Trophoblast cell (in vitro differentiated cells and primary cell): ENCODE data around the gene WEE2.

ENCODE experiments used
- DNase-seq, 2 donors: peaks; one replicate each; pipeline ENCODE4 v3.0.0-alpha.2; 2016
- H2AFZ ChIP-seq: 2 replicates; pipeline ENCODE4 v1.6.1; 2013; ENCODE audit warnings: low read length, moderate library complexity, mild to moderate bottlenecking; ENCODE audit not compliant: insufficient read depth, poor library complexity
- H2AK5ac ChIP-seq: 2 replicates; pipeline ENCODE4 v1.6.1; 2013; ENCODE audit warnings: mild to moderate bottlenecking, low read length
- H2BK120ac ChIP-seq: 2 replicates; pipeline ENCODE4 v1.6.1; 2013; ENCODE audit warnings: low read length, mild to moderate bottlenecking, moderate library complexity; ENCODE audit not compliant: insufficient read depth, poor library complexity
- H2BK12ac ChIP-seq: 2 replicates; pipeline ENCODE4 v1.6.1; 2013; ENCODE audit warnings: mild to moderate bottlenecking, low read length, moderate library complexity
- H2BK5ac ChIP-seq: 2 replicates; pipeline ENCODE4 v1.6.1; 2013; ENCODE audit warnings: low read length, low read depth, moderate library complexity, mild to moderate bottlenecking; ENCODE audit not compliant: poor library complexity
- H3K14ac ChIP-seq: 2 replicates; pipeline ENCODE4 v1.6.1; 2013; ENCODE audit warnings: mild to moderate bottlenecking, low read length
- H3K18ac ChIP-seq: 2 replicates; pipeline ENCODE4 v1.6.1; 2013; ENCODE audit warnings: mild to moderate bottlenecking, low read length
- H3K23ac ChIP-seq: 2 replicates; pipeline ENCODE4 v1.6.1; 2013; ENCODE audit warnings: low read length
- H3K27ac ChIP-seq: 2 replicates; pipeline ENCODE4 v1.5.1; 2013; ENCODE audit warnings: low read depth, mild to moderate bottlenecking, inconsistent platforms, low read length, moderate library complexity
- H3K27me3 ChIP-seq: 2 replicates; pipeline ENCODE4 v1.6.1; 2013; ENCODE audit warnings: inconsistent platforms, mild to moderate bottlenecking, low read length, moderate library complexity; ENCODE audit not compliant: insufficient read depth
- H3K36me3 ChIP-seq, 2 experiments: 1 replicate in 1 of 2; 2 replicates in 1 of 2; pipeline ENCODE4 v1.6.1; 2013; ENCODE audit warnings: low read length in 2 of 2, mild to moderate bottlenecking in 2 of 2, moderate library complexity in 1 of 2; ENCODE audit not compliant: insufficient read depth in 2 of 2, control insufficient read depth in 1 of 2
- H3K4ac ChIP-seq: 2 replicates; pipeline ENCODE4 v1.6.1; 2013; ENCODE audit warnings: low read depth, mild to moderate bottlenecking, low read length, moderate library complexity
- H3K4me1 ChIP-seq, 2 experiments: 1 replicate in 1 of 2; 2 replicates in 1 of 2; pipeline ENCODE4 v1.6.1; 2013; ENCODE audit warnings: low read length in 2 of 2, mild to moderate bottlenecking in 2 of 2, moderate library complexity in 1 of 2; ENCODE audit not compliant: insufficient read depth in 2 of 2, control insufficient read depth in 1 of 2
- H3K4me2 ChIP-seq: 2 replicates; pipeline ENCODE4 v1.6.1; 2013; ENCODE audit warnings: inconsistent platforms, mild to moderate bottlenecking, low read length, moderate library complexity
- H3K4me3 ChIP-seq: 2 replicates; pipeline ENCODE4 v1.5.1; 2013; ENCODE audit warnings: mild to moderate bottlenecking, low read depth, low read length, inconsistent platforms
- H3K79me1 ChIP-seq: one replicate; pipeline ENCODE4 v1.6.1; 2013; ENCODE audit warnings: low read length
- H3K79me2 ChIP-seq: 2 replicates; pipeline ENCODE4 v1.6.1; 2013; ENCODE audit warnings: low read length, mild to moderate bottlenecking; ENCODE audit not compliant: control insufficient read depth, insufficient read depth, poor library complexity
- H3K9ac ChIP-seq: 2 replicates; pipeline ENCODE4 v1.6.1; 2013; ENCODE audit warnings: mild to moderate bottlenecking, low read length
- H3K9me3 ChIP-seq: 2 replicates; pipeline ENCODE4 v1.6.1; 2013; ENCODE audit warnings: low read depth, mild to moderate bottlenecking, control low read depth, inconsistent platforms, low read length; ENCODE audit not compliant: insufficient read depth
- H4K12ac ChIP-seq: 2 replicates; pipeline ENCODE4 v1.6.1; 2013; ENCODE audit warnings: low read depth, mild to moderate bottlenecking, low read length, moderate library complexity
- H4K8ac ChIP-seq: 2 replicates; pipeline ENCODE4 v1.6.1; 2013; ENCODE audit warnings: low read depth, mild to moderate bottlenecking, low read length, moderate library complexity
- H4K91ac ChIP-seq: one replicate; pipeline ENCODE4 v1.6.1; 2013; ENCODE audit warnings: low read depth, mild to moderate bottlenecking, low read length, moderate library complexity
- WGBS: extraction: QIAGEN DNeasy Blood & Tissue Kit; methylation state at CpG from one replicate; pipeline ENCODE4 v1.1.7; 2013; ENCODE audit warnings: missing lambda C conversion rate; ENCODE audit not compliant: insufficient read length, insufficient coverage; ENCODE audit errors: extremely low coverage; 5-methylcytosine and 5-hydroxymethylcytosine counted together

Gene WEE2

GRCh38 chr7:141700296-141700847 lies 7.8 kb upstream of the WEE2 start:
- Histone ChIP-seq H3K4me3 (no peak overlapping the region), H4K91ac (no peak overlapping the region), H3K79me1 (peaks cover 2% of the 10 kb centered on the region)

GRCh38 chr7:141700848-141701371 lies 7.2 kb upstream of the WEE2 start:
- H3K27ac ChIP-seq, result no peak overlapping the region
- H3K27me3 ChIP-seq, result no peaks in the 10 kb centered on the region
- H3K4me1 ChIP-seq, result peaks cover 0 to 6% of the 10 kb centered on the region in 2 experiments
- H4K91ac ChIP-seq, result no peak overlapping the region
- H2BK5ac ChIP-seq, result no peak overlapping the region
- no peak overlapping the region for H3K23ac ChIP-seq
- no peak overlapping the region for H3K18ac ChIP-seq
- no peaks in the 10 kb centered on the region for H3K9me3 ChIP-seq
- H2AFZ ChIP-seq, result no peak overlapping the region
- no peak overlapping the region for H4K12ac ChIP-seq
- peaks cover 2% of the 10 kb centered on the region for H3K79me1 ChIP-seq
- DNase-seq, result peak; percentile 18 to 23
- peak overlapping the region; percentile 93 for H3K4me2 ChIP-seq
- H2AK5ac ChIP-seq, result no peak overlapping the region
- no peak overlapping the region for H3K4ac ChIP-seq
- no peaks in the 10 kb centered on the region for H3K79me2 ChIP-seq
- H3K14ac ChIP-seq, result no peak overlapping the region
- WGBS, result no CpG with 5 or more reads among the region's 20 CpGs
- no peak overlapping the region for H2BK12ac ChIP-seq
- H2BK120ac ChIP-seq, result no peak overlapping the region
- H4K8ac ChIP-seq, result no peak overlapping the region
- peak overlapping the region; percentile 4 for H3K9ac ChIP-seq
- H3K4me3 ChIP-seq, result peak overlapping the region; percentile 61
- H3K36me3 ChIP-seq, result no peaks in the 10 kb centered on the region

More at GRCh38 chr7:141700296-141700847, 7.8 kb upstream of the WEE2 start:
- Histone ChIP-seq H2BK120ac (no peak overlapping the region), H4K8ac (no peak overlapping the region), H3K18ac (no peak overlapping the region), H3K9ac (no peak overlapping the region), H3K9me3 (no peaks in the 10 kb centered on the region), H3K27me3 (no peaks in the 10 kb centered on the region), H2BK5ac (no peak overlapping the region), H3K4me1 (peaks cover 0 to 6% of the 10 kb centered on the region in 2 experiments), H3K27ac (no peak overlapping the region), H3K4me2 (peak overlapping the region; percentile 93), H3K36me3 (no peaks in the 10 kb centered on the region), H2AK5ac (no peak overlapping the region), H2BK12ac (no peak overlapping the region), H3K14ac (no peak overlapping the region), H2AFZ (no peak overlapping the region), H3K79me2 (no peaks in the 10 kb centered on the region), H3K4ac (no peak overlapping the region), H3K23ac (no peak overlapping the region), H4K12ac (no peak overlapping the region)
- DNase-seq, result peak; percentile 20 to 78
- WGBS, result no CpG with 5 or more reads among the region's 5 CpGs

- H3K14ac ChIP-seq, result no peak overlapping the region
- no peak overlapping the region for H2AK5ac ChIP-seq
- peak overlapping the region; percentile 66 for H2BK120ac ChIP-seq
- no CpG with 5 or more reads among the region's 59 CpGs for WGBS
- H3K36me3 ChIP-seq, result no peaks in the 10 kb centered on the region
- DNase-seq, result no peak
- no peak overlapping the region for H4K12ac ChIP-seq
- no peaks in the 10 kb centered on the region for H3K27me3 ChIP-seq
- H3K27ac ChIP-seq, result no peak overlapping the region
- no peak overlapping the region for H3K4ac ChIP-seq
- no peak overlapping the region for H2BK12ac ChIP-seq
- peak overlapping the region; percentile 1 for H4K8ac ChIP-seq
- H3K9ac ChIP-seq, result peak overlapping the region; percentile 54
- H3K4me1 ChIP-seq, result peaks cover 0 to 6% of the 10 kb centered on the region in 2 experiments
- no peak overlapping the region for H3K23ac ChIP-seq
- peak overlapping the region; percentile 85 for H4K91ac ChIP-seq
- H3K79me2 ChIP-seq, result no peaks in the 10 kb centered on the region
- H3K4me3 ChIP-seq, result peak overlapping the region; percentile 75
- H3K9me3 ChIP-seq, result no peaks in the 10 kb centered on the region
- H3K18ac ChIP-seq, result peak overlapping the region; percentile 71
- H3K4me2 ChIP-seq, result peak overlapping the region; percentile 84
- H3K79me1 ChIP-seq, result peaks cover 2% of the 10 kb centered on the region
- no peak overlapping the region for H2BK5ac ChIP-seq
- H2AFZ ChIP-seq, result peak overlapping the region; percentile 81
Measured at GRCh38 chr7:141701489-141702046, 6.6 kb upstream of the WEE2 start.

- Histone ChIP-seq H3K18ac (peak within 1 kb of the TSS; percentile 71), H3K79me1 (peaks cover 2% of the 10 kb centered on the region), H3K36me3 (no peaks in the 10 kb centered on the region), H4K8ac (peak within 1 kb of the TSS; percentile 30), H2AK5ac (no peak within 1 kb of the TSS), H3K4me1 (peaks cover 0 to 6% of the 10 kb centered on the region in 2 experiments), H2BK5ac (no peak within 1 kb of the TSS), H2BK120ac (peak within 1 kb of the TSS; percentile 81), H3K4me2 (peak within 1 kb of the TSS; percentile 93), H3K9ac (peak within 1 kb of the TSS; percentile 54), H3K27me3 (no peaks in the 10 kb centered on the region), H3K79me2 (no peaks in the 10 kb centered on the region), H3K14ac (peak within 1 kb of the TSS; percentile 27), H2AFZ (peak within 1 kb of the TSS; percentile 81), H3K4me3 (peak within 1 kb of the TSS; percentile 75), H4K91ac (peak within 1 kb of the TSS; percentile 85), H4K12ac (no peak within 1 kb of the TSS), H3K23ac (no peak within 1 kb of the TSS), H3K4ac (no peak within 1 kb of the TSS), H2BK12ac (no peak within 1 kb of the TSS), H3K27ac (no peak within 1 kb of the TSS), H3K9me3 (no peaks in the 10 kb centered on the region)
- no CpG with 5 or more reads among the region's 62 CpGs for WGBS
- DNase-seq, result peak; percentile 12 to 52
Measured at GRCh38 chr7:141702047-141702567, 6.0 kb upstream of the WEE2 start, which contains the start of gene DENND11. DENND11 (minus strand) TSS chr7:141702166; CDS start chr7:141702153, 13 bp downstream.
